CD4-positive, alpha-beta memory T cell (primary cell): ENCODE measurements around the gene C20orf202. TPM values are rescaled to one million over a fixed set of nuclear protein-coding genes. Genes with fewer than 3 reads are reported as not detected.

Experiments
- CTCF ChIA-PET: fragments of 350-600 bp; sonication (Branson Sonifier 250); formaldehyde crosslinking; loops from one replicate; lab custom pipeline; 2021; ENCODE audit warnings: inconsistent platforms; ENCODE audit not compliant: partially characterized antibody; lab: Charles Lee
- POLR2A ChIA-PET: fragments of 350-600 bp; sonication (Branson Sonifier 250); formaldehyde crosslinking; loops from one replicate; lab custom pipeline; 2021; ENCODE audit not compliant: partially characterized antibody; lab: Charles Lee
- DNase-seq, 5 donors: peaks; one replicate each; pipeline versions ENCODE4 v3.0.0 to v3.0.0-alpha.2; 2020 to 2022; ENCODE audit warnings: mixed read lengths in 1 of 5
- H3K27ac ChIP-seq: one replicate; pipeline ENCODE4 v1.7.0; 2013; ENCODE audit warnings: low read depth, low read length
- H3K27me3 ChIP-seq: 2 replicates; pipeline ENCODE4 v1.7.0; 2013; ENCODE audit warnings: mild to moderate bottlenecking, low read length, moderate library complexity; ENCODE audit not compliant: insufficient read depth
- H3K36me3 ChIP-seq: 2 replicates; pipeline ENCODE4 v1.7.0; 2013; ENCODE audit warnings: mild to moderate bottlenecking, low read length, moderate library complexity; ENCODE audit not compliant: insufficient read depth
- H3K4me1 ChIP-seq: 2 replicates; pipeline ENCODE4 v1.7.0; 2013; ENCODE audit warnings: mild to moderate bottlenecking, low read length, moderate library complexity; ENCODE audit not compliant: insufficient read depth
- H3K4me3 ChIP-seq, 2 donors: one replicate each; pipeline ENCODE4 v1.7.0; 2013; ENCODE audit warnings: low read length in 2 of 2, mild to moderate bottlenecking in 1 of 2
- H3K9me3 ChIP-seq, 2 donors: one replicate each; pipeline ENCODE4 v1.7.0; 2013; ENCODE audit warnings: low read length in 2 of 2, control low read depth in 1 of 2; ENCODE audit not compliant: control insufficient read depth in 1 of 2
- H3K27ac Mint-ChIP-seq, 7 donors: one replicate each; pipeline ENCODE4 v1.8.0; 2020 to 2021; ENCODE audit warnings: mixed read lengths in 7 of 7, mild to moderate bottlenecking in 6 of 7, inconsistent platforms in 3 of 7, moderate library complexity in 3 of 7
- H3K27me3 Mint-ChIP-seq, 2 donors: one replicate each; pipeline ENCODE4 v1.8.0; 2020 to 2021; ENCODE audit warnings: mixed read lengths in 2 of 2
- H3K36me3 Mint-ChIP-seq, 2 donors: one replicate each; pipeline ENCODE4 v1.8.0; 2020 to 2021; ENCODE audit warnings: mixed read lengths in 2 of 2, inconsistent platforms in 1 of 2, mild to moderate bottlenecking in 1 of 2
- H3K4me1 Mint-ChIP-seq, 4 donors: one replicate each; pipeline ENCODE4 v1.8.0; 2020 to 2021; ENCODE audit warnings: mixed read lengths in 4 of 4, mild to moderate bottlenecking in 1 of 4
- H3K4me3 Mint-ChIP-seq, 8 donors: one replicate each; pipeline ENCODE4 v1.8.0; 2020 to 2021; ENCODE audit warnings: mixed read lengths in 8 of 8, mild to moderate bottlenecking in 7 of 8, moderate library complexity in 6 of 8, inconsistent platforms in 3 of 8
- H3K9me3 Mint-ChIP-seq, 8 donors: one replicate each; pipeline ENCODE4 v1.8.0; 2020 to 2021; ENCODE audit warnings: mixed read lengths in 8 of 8, mild to moderate bottlenecking in 5 of 8, inconsistent platforms in 3 of 8, moderate library complexity in 1 of 8
- intact Hi-C: fragments of 100-400 bp; cut with micrococcal nuclease; formaldehyde crosslinking; loops from one replicate; pipeline ENCODE4 v1.15.1; 2023
- polyA plus RNA-seq, 2 donors: library from polyadenylated mRNA; unstranded; fragments of 300-500 nt; fragmentation: Illumina TruSeq; gene quantifications; one replicate each; pipeline ENCODE4 v1.2.3, GENCODE V29; 2021
- total RNA-seq, 2 experiments: library from RNA; stranded (reverse); gene quantifications; one replicate each; pipeline ENCODE4 v1.2.3, GENCODE V29; 2021

C20orf202 gene
- total and polyA plus RNA-seq, 4 experiments from 2014 or later = 0.18 to 0.20 TPM; not detected in 2

DNA sequence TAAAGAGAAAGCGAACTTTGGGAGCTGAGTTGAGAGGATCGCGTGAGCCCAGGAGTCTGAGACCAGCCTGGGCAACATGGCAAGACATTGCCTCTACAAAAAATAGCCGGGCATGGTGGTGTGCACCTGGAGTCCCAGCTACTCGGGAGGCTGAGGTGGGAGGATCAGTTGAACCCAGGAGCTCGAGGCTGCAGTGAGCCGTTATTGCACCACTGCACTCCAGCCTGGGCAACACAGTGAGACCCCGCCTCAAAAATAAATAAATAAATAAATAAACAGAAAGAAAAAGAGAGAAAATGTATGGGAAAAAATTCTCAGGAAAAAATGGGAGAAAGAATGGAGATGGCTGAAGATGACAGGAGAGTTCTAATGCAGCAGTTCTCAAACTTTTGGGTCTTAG lies 2.5 kb downstream of the C20orf202 start:
- Mint-ChIP-seq H3K4me3 (no peak overlapping the region), H3K36me3 (no peaks in the 10 kb centered on the region), H3K4me1 (no peaks in the 10 kb centered on the region), H3K27ac (no peak overlapping the region), H3K9me3 (no peaks in the 10 kb centered on the region), H3K27me3 (peaks cover 3 to 4% of the 10 kb centered on the region in 2 donors)
- Histone ChIP-seq H3K36me3 (no peaks in the 10 kb centered on the region), H3K27ac (no peak overlapping the region), H3K4me1 (no peaks in the 10 kb centered on the region), H3K9me3 (no peaks in the 10 kb centered on the region), H3K27me3 (no peaks in the 10 kb centered on the region), H3K4me3 (no peak overlapping the region)
- ChIA-PET CTCF (interaction anchor here (0.9 to 1.3 kb wide), 2 partner anchors 232 to 250 kb away, joined by 3 read pairs; no protein-coding TSS in a partner anchor), POLR2A (no interaction called here)
- intact Hi-C loops = no loop called here
- no peak for DNase-seq

DNA sequence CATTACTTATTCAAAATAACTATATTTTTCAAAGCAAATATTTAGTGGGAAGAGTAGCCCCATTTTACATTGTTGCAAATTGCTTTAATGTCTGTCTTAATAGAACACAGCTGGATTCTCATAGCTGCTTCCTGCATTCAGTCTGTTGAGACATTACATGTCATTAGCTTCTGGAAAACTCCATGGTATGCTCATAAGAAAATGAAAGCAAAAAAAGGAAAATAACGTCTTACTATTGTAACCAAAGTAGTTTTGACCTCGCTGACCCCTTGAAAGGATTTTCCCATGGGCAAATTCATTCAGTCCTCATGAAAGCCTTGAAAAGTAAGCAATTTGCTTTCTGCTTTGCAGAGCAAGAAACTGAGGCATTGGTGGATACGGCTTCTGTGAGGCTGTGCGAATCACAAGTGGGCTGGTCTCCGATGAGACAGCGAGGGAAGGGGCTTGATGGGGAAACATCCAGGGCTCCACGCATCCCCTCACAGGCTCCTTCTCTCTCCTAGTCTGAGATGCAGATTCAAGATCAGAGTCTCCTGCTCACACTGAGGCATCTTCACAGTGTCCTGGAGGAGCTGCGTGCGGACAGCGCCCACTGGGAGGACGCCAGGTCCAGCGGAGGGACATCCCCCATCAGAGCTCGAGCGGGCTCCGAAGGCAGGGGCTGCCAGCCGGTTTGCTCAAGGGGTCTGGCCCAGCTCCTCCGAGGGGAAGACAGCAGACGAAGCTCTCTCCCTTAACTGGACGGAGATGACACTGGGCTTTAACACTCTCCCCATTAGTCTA lies 3.3 kb downstream of the C20orf202 start:
- Histone ChIP-seq H3K4me3 (no peak overlapping the region), H3K27ac (no peak overlapping the region), H3K27me3 (no peaks in the 10 kb centered on the region), H3K4me1 (no peaks in the 10 kb centered on the region), H3K36me3 (no peaks in the 10 kb centered on the region), H3K9me3 (no peaks in the 10 kb centered on the region)
- Mint-ChIP-seq H3K27me3 (peaks cover 4 to 5% of the 10 kb centered on the region in 2 donors), H3K4me3 (no peak overlapping the region), H3K9me3 (no peaks in the 10 kb centered on the region), H3K4me1 (no peaks in the 10 kb centered on the region), H3K27ac (no peak overlapping the region), H3K36me3 (no peaks in the 10 kb centered on the region)
- DNase-seq = no peak
- intact Hi-C loops = no loop called here
- ChIA-PET CTCF (interaction anchor here (1.1 to 1.3 kb wide), 2 partner anchors 16 to 251 kb away, joined by 3 read pairs; no protein-coding TSS in a partner anchor), POLR2A (no interaction called here)

DNA sequence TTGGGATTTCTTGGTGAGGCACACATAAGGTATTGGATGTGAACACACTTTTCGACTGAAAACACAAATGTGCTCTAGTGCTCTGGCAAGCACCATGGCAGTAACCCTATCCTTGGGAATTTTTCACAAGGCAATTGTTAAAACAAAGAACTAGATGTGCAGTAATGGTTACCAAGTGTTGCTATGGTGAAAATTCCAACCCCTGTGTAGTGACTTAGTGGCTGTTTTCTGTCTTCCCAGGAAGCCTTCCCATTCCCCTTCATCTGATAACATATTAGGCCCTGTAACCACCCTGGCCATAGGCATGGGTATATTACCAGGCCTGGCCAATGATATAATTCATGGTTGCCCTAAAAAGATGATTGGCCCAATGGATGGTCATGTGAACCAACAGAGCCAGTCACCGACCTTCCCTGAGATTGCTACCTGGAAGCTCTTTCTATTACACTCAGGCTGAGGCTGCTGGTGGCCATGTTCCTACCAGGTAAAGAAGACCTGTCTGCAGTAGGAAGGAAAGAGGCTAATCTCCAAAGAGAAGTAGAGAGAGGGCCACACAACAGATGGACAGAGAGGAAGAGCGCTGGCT lies 4.1 kb downstream of the C20orf202 start:
- POLR2A ChIA-PET = no interaction called here
- H3K9me3 Mint-ChIP-seq = no peaks in the 10 kb centered on the region

DNA sequence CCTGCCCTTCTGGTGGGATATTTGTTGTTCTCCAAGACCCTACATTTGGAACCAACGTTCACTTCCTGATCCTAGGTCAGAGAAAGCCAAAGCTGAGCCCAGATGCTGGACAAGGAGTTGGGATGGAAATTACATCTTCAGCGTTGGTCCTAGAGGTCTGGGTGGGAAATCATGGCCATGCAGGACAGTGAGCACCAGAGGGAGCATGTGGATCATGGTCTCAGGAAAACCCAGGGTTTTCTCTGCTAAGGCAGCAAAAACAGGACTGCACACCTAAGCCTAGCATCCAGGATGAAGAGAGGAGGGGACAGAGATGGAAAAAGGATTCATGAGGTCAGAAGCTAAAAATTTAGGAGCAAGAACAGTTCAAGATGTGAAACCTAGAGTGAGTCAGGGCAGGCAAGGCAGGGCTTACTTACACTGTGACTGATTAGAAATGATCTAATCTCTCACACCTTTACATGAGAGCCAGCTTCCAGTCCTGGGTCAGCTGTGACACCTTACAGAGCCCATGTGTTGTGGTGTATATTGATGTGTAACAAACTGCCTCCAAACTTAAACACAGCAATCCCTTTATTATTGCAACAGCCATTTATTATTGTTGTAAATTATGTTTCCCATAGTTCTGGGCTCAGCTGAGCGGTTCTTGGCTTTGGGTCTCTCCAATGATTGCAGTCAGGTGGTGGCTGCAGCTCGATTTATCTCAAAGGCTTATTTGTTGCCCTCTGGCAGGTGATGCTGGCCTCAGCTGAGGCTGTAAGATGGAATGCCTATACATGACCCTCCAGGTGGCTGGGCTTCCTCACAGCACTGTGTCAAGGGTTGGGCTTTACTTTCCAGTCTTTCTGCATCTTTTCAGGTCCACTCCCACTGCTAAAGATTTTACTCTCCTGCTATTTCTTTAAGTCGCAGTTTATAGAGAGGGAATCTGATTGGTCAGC lies 6.5 kb downstream of the C20orf202 start:
- no peak overlapping the region for H3K4me3 Mint-ChIP-seq
- Histone ChIP-seq H3K4me3 (no peak overlapping the region), H3K4me1 (peaks cover 9% of the 10 kb centered on the region), H3K9me3 (no peaks in the 10 kb centered on the region), H3K27me3 (no peaks in the 10 kb centered on the region), H3K36me3 (no peaks in the 10 kb centered on the region), H3K27ac (no peak overlapping the region)
- intact Hi-C loops = loop anchor here (5.0 kb wide), 3 partner anchors 93 to 252 kb away; no protein-coding TSS in a partner anchor
- H3K27me3 Mint-ChIP-seq = peaks cover 6% of the 10 kb centered on the region in 2 donors
- POLR2A ChIA-PET = no interaction called here
- no peaks in the 10 kb centered on the region for H3K9me3 Mint-ChIP-seq
- peaks cover 5 to 8% (median 8%) of the 10 kb centered on the region in 4 donors for H3K4me1 Mint-ChIP-seq
- CTCF ChIA-PET = interaction anchor here (0.9 to 1.3 kb wide), 3 partner anchors 101 to 391 kb away, joined by 3 to 4 read pairs (median 3); no protein-coding TSS in a partner anchor
- DNase-seq = no peak
- H3K27ac Mint-ChIP-seq = peak overlapping the region in 1 of 7 donors; percentile 19
- H3K36me3 Mint-ChIP-seq = no peaks in the 10 kb centered on the region

More for the DNA sequence above, 4.1 kb downstream of the C20orf202 start:
- intact Hi-C loops = no loop called here
- no peak overlapping the region for H3K27ac Mint-ChIP-seq
- H3K4me3 ChIP-seq = no peak overlapping the region
- CTCF ChIA-PET = interaction anchor here (0.6 to 1.3 kb wide), 3 partner anchors 16 to 252 kb away, joined by 3 read pairs; no protein-coding TSS in a partner anchor
- H3K36me3 ChIP-seq = no peaks in the 10 kb centered on the region
- no peak overlapping the region for H3K27ac ChIP-seq
- H3K9me3 ChIP-seq = no peaks in the 10 kb centered on the region
- peaks cover 0 to under 1% (median 0%) of the 10 kb centered on the region in 4 donors for H3K4me1 Mint-ChIP-seq
- no peaks in the 10 kb centered on the region for H3K27me3 ChIP-seq
- peaks cover 4 to 5% of the 10 kb centered on the region in 2 donors for H3K27me3 Mint-ChIP-seq
- no peak overlapping the region for H3K4me3 Mint-ChIP-seq
- no peaks in the 10 kb centered on the region for H3K36me3 Mint-ChIP-seq
- DNase-seq = no peak
- H3K4me1 ChIP-seq = no peaks in the 10 kb centered on the region

DNA sequence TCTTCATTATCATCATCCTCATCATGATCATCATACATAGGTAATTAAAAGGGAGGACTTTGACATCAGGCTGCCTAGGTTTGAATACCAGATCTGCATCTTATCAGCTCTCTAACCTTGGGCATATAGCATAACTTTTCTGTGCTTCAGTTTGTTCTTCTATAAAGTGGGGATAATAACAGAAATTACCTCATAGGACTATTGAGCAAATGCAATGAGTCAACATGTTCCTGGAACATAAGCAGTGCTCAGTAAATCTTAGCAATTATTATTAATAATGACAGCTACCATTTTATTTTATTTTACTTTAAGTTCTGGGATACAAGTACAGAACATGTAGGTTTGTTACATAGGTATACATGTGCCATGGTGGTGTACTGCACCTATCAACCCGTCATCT lies 7.2 kb downstream of the C20orf202 start:
- peaks cover 13 to 16% (median 15%) of the 10 kb centered on the region in 4 donors for H3K4me1 Mint-ChIP-seq

DNA sequence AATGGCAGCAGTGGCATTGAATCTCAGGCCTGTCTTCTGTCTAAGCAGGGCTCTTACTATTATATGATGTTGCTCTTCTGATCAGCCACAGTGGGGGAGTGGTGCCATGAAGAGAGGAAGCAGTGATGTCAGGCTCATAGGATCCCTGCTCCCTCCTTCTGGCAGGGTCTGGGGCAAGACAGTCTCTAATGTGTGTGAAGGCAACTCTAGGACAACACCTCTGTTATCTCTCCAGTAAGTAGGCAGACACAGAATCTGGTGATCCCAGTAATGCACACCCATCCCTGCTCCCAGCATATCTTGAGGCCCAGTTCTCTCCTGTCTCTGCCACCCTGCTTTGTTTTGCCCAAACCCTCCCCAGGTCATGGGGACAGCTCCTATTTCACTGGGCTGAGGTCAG lies 8.8 kb downstream of the C20orf202 start:
- Histone ChIP-seq H3K9me3 (no peaks in the 10 kb centered on the region), H3K36me3 (no peaks in the 10 kb centered on the region), H3K27ac (no peak overlapping the region), H3K4me3 (no peak overlapping the region), H3K27me3 (no peaks in the 10 kb centered on the region), H3K4me1 (peaks cover 32% of the 10 kb centered on the region)
- CTCF ChIA-PET = interaction anchor here (1.1 to 2.9 kb wide), 6 partner anchors 10 to 397 kb away, joined by 3 to 21 read pairs (median 4); partner anchors contain the start of gene RAD21L1
- no peak for DNase-seq
- POLR2A ChIA-PET = interaction anchor here (0.9 kb wide), 1 partner anchor 103 kb away, joined by 3 read pairs; no protein-coding TSS in a partner anchor
- H3K36me3 Mint-ChIP-seq = no peaks in the 10 kb centered on the region
- peaks cover 3 to 6% of the 10 kb centered on the region in 2 donors for H3K27me3 Mint-ChIP-seq
- intact Hi-C loops = loop anchor here (5.0 kb wide), 3 partner anchors 90 to 255 kb away; no protein-coding TSS in a partner anchor
- no peak overlapping the region for H3K4me3 Mint-ChIP-seq
- H3K27ac Mint-ChIP-seq = peak overlapping the region in 2 of 7 donors; percentile 13 to 69
- peaks cover 19 to 28% (median 25%) of the 10 kb centered on the region in 4 donors for H3K4me1 Mint-ChIP-seq
- no peaks in the 10 kb centered on the region for H3K9me3 Mint-ChIP-seq

More for the DNA sequence above, 7.2 kb downstream of the C20orf202 start:
- H3K27ac ChIP-seq = no peak overlapping the region
- H3K4me3 Mint-ChIP-seq = no peak overlapping the region
- ChIA-PET POLR2A (no interaction called here), CTCF (interaction anchor here (0.9 to 1.2 kb wide), 2 partner anchors 102 to 392 kb away, joined by 3 read pairs; no protein-coding TSS in a partner anchor)
- DNase-seq = no peak
- no peaks in the 10 kb centered on the region for H3K9me3 Mint-ChIP-seq
- H3K36me3 Mint-ChIP-seq = no peaks in the 10 kb centered on the region
- H3K36me3 ChIP-seq = no peaks in the 10 kb centered on the region
- no peaks in the 10 kb centered on the region for H3K9me3 ChIP-seq
- H3K27ac Mint-ChIP-seq = no peak overlapping the region
- H3K27me3 Mint-ChIP-seq = peaks cover 3 to 6% of the 10 kb centered on the region in 2 donors
- intact Hi-C loops = loop anchor here (5.0 kb wide), 3 partner anchors 92 to 253 kb away; no protein-coding TSS in a partner anchor
- no peak overlapping the region for H3K4me3 ChIP-seq
- H3K4me1 ChIP-seq = peaks cover 16% of the 10 kb centered on the region
- no peaks in the 10 kb centered on the region for H3K27me3 ChIP-seq
